Measurements from ENCODE around the gene SCAF8. TPM values are rescaled to one million over a fixed set of nuclear protein-coding genes. Genes with fewer than 3 reads are reported as not detected.
"Not testable (repeated sequence)": the region's sequence is repeated elsewhere in the genome, so short reads cannot be mapped to it uniquely, and the experiment has no call there.

SCAF8 gene, protein sequence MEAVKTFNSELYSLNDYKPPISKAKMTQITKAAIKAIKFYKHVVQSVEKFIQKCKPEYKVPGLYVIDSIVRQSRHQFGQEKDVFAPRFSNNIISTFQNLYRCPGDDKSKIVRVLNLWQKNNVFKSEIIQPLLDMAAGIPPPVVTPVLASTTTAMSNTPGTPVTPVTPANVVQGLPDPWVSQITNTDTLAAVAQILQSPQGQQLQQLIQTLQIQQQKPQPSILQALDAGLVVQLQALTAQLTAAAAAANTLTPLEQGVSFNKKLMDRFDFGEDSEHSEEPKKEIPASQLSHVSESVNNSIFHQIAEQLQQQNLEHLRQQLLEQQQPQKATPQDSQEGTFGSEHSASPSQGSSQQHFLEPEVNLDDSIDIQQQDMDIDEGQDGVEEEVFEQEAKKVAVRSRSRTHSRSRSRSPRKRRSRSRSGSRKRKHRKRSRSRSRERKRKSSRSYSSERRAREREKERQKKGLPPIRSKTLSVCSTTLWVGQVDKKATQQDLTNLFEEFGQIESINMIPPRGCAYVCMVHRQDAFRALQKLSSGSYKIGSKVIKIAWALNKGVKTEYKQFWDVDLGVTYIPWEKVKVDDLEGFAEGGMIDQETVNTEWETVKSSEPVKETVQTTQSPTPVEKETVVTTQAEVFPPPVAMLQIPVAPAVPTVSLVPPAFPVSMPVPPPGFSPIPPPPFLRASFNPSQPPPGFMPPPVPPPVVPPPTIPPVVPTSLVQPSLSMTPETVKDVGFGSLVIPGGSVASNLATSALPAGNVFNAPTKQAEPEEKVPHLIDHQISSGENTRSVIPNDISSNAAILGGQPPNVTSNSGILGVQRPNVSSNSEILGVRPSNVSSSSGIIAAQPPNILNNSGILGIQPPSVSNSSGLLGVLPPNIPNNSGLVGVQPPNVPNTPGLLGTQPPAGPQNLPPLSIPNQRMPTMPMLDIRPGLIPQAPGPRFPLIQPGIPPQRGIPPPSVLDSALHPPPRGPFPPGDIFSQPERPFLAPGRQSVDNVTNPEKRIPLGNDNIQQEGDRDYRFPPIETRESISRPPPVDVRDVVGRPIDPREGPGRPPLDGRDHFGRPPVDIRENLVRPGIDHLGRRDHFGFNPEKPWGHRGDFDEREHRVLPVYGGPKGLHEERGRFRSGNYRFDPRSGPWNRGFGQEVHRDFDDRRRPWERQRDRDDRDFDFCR (N-terminal part only)
- 62.7 TPM for total RNA-seq
- long read RNA-seq, full-length matches to known transcripts, result 4 of 20 reads
- long read RNA-seq, partial matches to known transcripts, result 7 of 20 reads
- long read RNA-seq, other reads (novel, unspliced or antisense), result 9 of 20 reads

GRCh38 chr6:154733183-154733625 lies at the start of gene SCAF8:
Gene SCAF8 (plus strand): TSS chr6:154733416. CDS start chr6:154733901, 485 bp downstream.
- DNase-seq (ENCODE audit: low spot score), result peak; percentile 93
- intact Hi-C loops (cut with DNase I), result loop anchor here (1.0 kb wide), 1 partner anchor 72 kb away; no protein-coding TSS in a partner anchor

DNA sequence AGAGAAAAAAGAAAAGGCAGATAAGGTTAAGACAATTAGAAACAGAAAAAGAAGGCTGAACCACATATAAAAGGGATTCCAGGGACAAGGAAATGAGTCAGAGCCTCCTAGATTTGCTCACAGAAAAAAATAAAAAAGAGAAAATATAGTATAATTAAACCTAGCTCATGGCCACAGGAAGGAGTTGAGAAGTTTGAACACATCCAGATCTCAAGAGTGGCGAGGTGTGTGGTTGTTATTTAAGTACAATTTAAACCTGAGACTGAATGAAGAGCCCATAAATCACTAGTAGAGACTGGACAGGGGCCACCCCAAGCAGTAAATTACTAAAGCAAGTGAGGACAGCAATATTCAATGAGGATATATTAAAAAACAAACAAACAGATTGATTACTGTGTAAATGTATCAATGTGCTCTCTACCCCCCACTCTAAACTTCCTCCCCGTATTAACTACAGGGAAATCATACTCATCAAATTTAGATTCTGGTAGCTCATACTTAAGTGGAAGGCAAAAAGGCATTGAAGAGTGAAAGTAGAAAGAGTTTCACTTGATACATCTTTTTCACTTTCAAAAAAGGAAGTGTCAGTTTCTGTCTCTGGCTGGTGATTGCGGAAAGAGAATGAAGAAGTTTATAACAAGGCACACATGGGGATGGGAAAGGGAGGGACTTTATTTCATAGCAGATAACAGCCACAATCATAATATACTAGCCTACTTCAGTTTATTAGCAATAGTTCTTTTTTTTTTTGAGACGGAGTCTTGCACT lies 49.3 kb upstream of the SCAF8 start:
- intact Hi-C loops (cut with DNase I), result no loop called here
- no peak for DNase-seq (ENCODE audit: low spot score)

- DNase-seq (ENCODE audit: low spot score), result no peak
- intact Hi-C loops (cut with DNase I), result no loop called here
These were observed 47.1 kb upstream of the SCAF8 start for GRCh38 chr6:154686162-154686561.

DNA sequence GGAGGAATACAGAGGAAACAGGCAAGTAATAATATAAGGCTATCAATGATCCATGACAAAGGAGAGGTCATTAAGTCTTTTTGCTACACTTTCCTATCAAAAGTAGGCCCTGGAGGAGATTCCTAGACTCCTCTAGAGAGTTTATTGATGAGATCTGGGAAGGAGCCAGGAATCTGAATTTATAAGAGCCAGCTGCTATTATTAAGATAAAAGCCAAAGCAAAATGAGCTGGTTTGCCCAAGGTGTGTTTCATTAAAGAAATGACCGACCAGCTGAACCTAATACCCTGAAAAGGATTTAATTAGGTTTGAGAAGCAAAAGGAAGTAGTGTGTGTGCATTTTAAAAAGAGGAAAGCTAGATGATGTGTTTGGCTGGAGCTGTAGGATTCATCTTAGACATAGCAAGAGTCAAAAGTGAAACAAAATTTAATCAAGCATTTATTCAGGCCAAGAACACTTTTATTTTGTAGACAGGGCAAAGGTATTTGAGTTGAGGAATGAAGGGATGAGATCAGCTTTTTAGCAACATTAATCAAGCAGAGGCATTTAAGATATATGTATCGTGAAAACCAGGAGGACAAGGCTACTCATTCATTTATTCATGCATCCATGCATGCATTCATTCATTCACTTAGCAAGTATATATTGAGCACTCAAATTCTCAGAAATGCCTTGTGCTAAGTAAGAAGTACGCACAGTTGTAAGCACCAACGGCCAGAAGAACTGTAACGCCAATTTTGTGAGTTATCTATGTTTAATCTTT lies 43.5 kb upstream of the SCAF8 start:
- DNase-seq (ENCODE audit: low spot score), result no peak
- intact Hi-C loops (cut with DNase I), result no loop called here

DNA sequence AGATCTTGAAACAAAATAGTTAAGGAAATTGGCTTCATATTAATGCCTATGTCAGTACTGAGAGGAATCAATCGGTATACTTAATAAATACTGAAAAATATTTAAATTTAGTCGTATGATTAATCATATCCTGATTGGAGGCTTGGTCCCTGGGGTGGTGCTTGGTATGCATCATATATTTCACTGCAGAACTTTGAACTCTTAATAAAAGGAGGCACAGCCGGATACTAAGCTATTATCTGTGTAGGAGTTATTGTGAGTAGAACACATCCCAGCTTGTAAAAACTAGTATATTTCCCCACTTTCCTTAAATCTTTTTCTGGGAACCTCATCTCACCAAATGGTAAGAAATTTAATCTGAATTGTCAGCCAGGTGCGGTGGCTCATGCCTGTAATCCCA lies 42.4 kb upstream of the SCAF8 start:
- intact Hi-C loops (cut with DNase I), result no loop called here

DNA sequence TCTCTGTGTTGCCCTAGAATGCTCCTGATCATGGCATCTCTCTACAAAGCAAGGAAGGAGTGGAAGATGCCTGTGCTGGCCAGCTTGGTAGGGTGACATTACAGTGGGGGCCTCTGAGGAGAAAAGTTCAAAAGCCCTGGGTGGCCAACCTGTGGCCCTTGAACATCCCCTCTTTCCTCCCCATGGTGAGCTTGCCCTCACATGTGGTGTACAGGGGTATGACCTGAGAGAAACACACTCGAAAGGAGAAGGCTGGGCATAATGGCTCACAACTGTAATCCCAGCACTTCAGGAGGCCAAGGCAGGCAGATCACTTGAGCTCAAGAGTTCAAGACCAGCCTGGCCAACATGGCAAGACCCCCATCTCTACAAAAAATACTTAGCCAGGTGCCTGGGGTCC lies 36.6 kb upstream of the SCAF8 start:
- no peak for DNase-seq (ENCODE audit: low spot score)
- intact Hi-C loops (cut with DNase I), result no loop called here

More for the DNA sequence above, 42.4 kb upstream of the SCAF8 start:
- DNase-seq (ENCODE audit: low spot score), result no peak

DNA sequence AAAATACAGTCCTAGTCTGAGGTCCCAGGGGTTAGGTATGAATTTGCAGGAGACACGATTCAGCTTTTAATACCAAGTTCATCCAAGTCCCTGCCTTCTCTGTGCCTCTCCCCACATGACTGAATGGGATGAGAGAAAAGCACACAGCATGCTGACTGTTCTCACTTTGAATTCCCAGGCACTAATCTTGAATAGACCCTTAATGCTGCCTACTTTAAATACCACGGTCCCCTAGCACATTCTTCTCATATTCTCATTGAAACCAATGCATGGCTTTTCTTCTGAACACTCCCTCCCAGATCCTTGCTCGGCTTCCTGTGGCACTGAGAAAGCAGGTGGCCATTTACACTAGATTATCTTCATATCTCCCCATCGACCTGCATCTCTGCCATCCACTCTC lies 30.1 kb upstream of the SCAF8 start:
- no peak for DNase-seq (ENCODE audit: low spot score)
- intact Hi-C loops (cut with DNase I), result no loop called here

- DNase-seq (ENCODE audit: low spot score), result no peak
- intact Hi-C loops (cut with DNase I), result no loop called here
These were observed 27.6 kb upstream of the SCAF8 start for GRCh38 chr6:154705471-154706113.

- intact Hi-C loops (cut with DNase I), result no loop called here
- DNase-seq (ENCODE audit: low spot score), result no peak
These were observed 26.8 kb upstream of the SCAF8 start for GRCh38 chr6:154706389-154706788.

DNA sequence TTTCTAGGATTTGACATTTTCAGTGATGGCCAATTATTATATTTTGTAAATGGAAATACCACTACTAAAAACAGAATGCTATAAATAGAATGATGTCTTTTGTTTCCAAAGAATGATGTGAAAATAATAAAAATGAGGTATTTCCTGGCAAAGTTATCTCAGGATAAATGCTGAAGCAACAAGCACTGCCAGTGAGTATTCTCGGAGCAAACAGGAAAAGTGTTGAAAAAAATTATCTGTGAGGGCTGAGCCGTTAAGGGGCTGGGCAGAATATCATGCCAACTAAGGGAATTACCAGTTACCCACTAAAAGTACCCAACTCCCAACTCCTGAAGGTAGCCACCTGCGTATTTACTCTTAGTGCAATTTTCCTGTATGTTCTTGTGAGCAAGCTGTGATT lies 23.6 kb upstream of the SCAF8 start:
- DNase-seq (ENCODE audit: low spot score), result no peak
- intact Hi-C loops (cut with DNase I), result no loop called here

- intact Hi-C loops (cut with DNase I), result no loop called here
- no peak for DNase-seq (ENCODE audit: low spot score)
These were observed 22.5 kb upstream of the SCAF8 start for GRCh38 chr6:154710689-154711088.

DNA sequence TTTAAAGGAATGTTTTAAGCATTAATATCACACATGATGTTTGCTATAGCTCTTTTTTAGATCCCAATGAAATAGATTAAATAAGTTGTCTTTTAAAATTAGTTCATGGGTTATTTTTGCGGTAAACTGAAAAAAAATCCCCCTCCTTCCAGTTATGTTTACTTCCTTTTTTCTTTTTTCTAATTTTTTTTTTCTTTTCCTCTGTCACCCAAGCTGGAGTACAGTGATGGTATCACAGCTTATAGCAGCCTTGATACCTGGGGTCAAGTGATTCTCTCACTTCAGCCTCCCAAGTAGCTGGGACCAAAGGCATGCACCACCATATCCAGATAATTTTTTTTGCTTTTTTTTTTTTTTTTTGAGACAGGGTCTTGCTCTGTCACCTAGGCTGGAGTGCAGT lies 17.8 kb upstream of the SCAF8 start:
- intact Hi-C loops (cut with DNase I), result no loop called here
- DNase-seq (ENCODE audit: low spot score), result no peak

GRCh38 chr6:154716350-154716749 lies 16.9 kb upstream of the SCAF8 start:
- intact Hi-C loops (cut with DNase I); DNase-seq (ENCODE audit: low spot score): not testable (repeated sequence)

- intact Hi-C loops (cut with DNase I), result no loop called here
- DNase-seq (ENCODE audit: low spot score), result no peak
These were observed 13.8 kb upstream of the SCAF8 start for GRCh38 chr6:154719433-154719832.

GRCh38 chr6:154719854-154720253 lies 13.4 kb upstream of the SCAF8 start:
- no peak for DNase-seq (ENCODE audit: low spot score)
- intact Hi-C loops (cut with DNase I), result no loop called here

DNA sequence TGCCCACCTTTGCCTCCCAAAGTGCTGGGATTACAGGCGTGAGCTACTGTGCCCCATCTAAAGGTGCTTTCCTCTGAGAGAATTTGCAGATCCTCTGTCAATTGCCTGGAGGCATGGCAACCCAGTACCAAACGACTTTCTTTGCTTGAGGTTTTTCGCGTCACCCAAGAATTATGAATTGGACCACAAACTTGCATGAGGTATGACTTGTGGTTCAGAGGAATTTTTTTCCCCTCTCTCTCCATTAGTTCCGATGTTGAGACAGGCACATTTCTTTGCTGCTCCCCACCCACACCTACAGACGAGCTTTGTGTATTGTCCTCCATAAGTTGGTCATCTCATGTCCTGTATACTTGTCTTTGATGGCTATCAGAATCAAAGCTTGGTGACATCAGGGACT lies 11.8 kb upstream of the SCAF8 start:
- no peak for DNase-seq (ENCODE audit: low spot score)

DNA sequence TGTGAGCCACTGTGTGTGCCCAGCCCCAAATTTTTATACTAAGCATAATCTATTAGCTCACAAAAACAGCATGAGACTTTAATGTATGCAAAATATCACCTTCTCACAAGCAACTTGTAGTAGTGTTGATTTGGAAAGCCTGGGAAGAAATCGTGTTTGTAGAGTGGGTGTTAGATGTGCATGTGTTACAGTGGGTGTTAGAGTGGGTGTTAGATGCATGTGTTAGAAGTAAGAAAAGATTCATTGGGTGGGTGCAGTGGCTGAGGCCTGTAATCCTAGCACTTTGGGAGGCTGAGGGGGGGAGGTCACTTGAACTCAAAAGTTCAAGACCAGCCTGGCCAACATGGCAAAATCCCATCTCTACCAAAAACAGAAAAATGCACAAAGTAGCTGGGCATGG lies 6.3 kb upstream of the SCAF8 start:
- DNase-seq (ENCODE audit: low spot score), result no peak
- intact Hi-C loops (cut with DNase I), result no loop called here

More for the DNA sequence above, 11.8 kb upstream of the SCAF8 start:
- intact Hi-C loops (cut with DNase I), result no loop called here
